HL-60/S4 treated with retinoic acid at 250 ng/mL for 4 days and 3 days (cell line): ENCODE measurements around the gene PDC.

ENCODE experiments used
- in situ Hi-C: fragments of 300-500 bp; cut with MboI; formaldehyde crosslinking; loops from 2 replicates; pipeline ENCODE4 v1.7.0; 2022; ENCODE audit warnings: low sequenced_read_pairs

The PDC gene

DNA sequence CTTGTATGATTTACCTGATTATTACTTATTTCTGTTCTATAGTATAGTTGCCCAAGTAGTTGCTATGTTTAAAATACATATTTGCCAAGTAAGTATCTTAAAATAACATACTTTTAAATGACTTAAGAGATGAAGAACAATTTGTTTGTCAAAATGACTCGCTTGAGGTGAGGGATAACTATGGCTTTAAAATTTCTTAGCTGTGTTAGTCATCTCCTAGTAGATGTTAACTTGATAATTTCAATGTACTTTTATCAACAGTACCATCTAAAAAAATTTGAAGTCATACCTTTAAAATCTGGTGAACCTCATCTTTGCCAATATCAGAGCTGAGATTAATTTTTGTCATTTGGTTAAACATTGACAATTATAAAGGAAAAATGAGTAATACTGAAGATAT lies 47.6 kb downstream of the PDC start:
- in situ Hi-C loops = loop anchor here (25.0 kb wide), 1 partner anchor 574 kb away; no protein-coding TSS in a partner anchor

GRCh38 chr1:186409091-186409490 lies 51.8 kb downstream of the PDC start:
- in situ Hi-C loops = loop anchor here (25.0 kb wide), 1 partner anchor 578 kb away; no protein-coding TSS in a partner anchor

- in situ Hi-C loops = loop anchor here (25.0 kb wide), 1 partner anchor 583 kb away; no protein-coding TSS in a partner anchor
These were observed 56.4 kb downstream of the PDC start for GRCh38 chr1:186404454-186405051.

GRCh38 chr1:186403632-186404031 lies 57.3 kb downstream of the PDC start:
- in situ Hi-C loops = loop anchor here (25.0 kb wide), 1 partner anchor 584 kb away; no protein-coding TSS in a partner anchor

DNA sequence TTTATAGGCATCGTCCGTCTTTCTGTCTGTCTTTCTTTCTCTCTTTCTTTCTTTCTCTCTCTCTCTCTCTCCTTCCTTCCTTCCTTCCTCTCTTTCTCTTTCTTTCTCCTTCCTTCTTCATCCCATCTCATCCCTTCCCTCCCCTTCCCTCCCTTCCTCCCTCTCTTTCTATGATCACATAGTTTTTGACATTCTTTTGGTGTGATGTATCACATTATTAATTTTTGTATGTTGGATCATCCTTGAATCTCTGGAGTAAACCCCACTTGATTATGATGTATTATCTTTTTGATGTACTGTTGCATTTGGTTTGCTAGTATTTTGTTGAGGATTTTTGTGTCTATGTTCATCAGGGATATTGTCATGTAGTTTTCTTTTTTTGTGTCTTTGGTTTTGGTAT lies 59.5 kb downstream of the PDC start:
- in situ Hi-C loops = loop anchor here (25.0 kb wide), 1 partner anchor 586 kb away; no protein-coding TSS in a partner anchor
